ENCODE measurements around the gene PPP2R3A. TPM values are rescaled to one million over a fixed set of nuclear protein-coding genes. Genes with fewer than 3 reads are reported as not detected.
"Not testable (repeated sequence)": the region's sequence is repeated elsewhere in the genome, so short reads cannot be mapped to it uniquely, and the experiment has no call there.

The PPP2R3A gene
- total RNA-seq, 1 donor from 2014 or later: 37.9 TPM

- no peak for DNase-seq
These were observed 196.8 kb downstream of the PPP2R3A start for GRCh38 chr3:136162322-136162721.

GRCh38 chr3:136163607-136164006, 198.1 kb downstream of the PPP2R3A start:
- DNase-seq: not testable (repeated sequence)

GRCh38 chr3:136166507-136166906, 201.0 kb downstream of the PPP2R3A start:
- no peak for DNase-seq

GRCh38 chr3:136168236-136168635, 202.7 kb downstream of the PPP2R3A start:
- not testable (repeated sequence) for DNase-seq

- no peak for DNase-seq
These were observed 205.6 kb downstream of the PPP2R3A start for GRCh38 chr3:136171097-136171542.

GRCh38 chr3:136173939-136174490, 208.5 kb downstream of the PPP2R3A start:
- no peak for DNase-seq

GRCh38 chr3:136177876-136178275, 212.3 kb downstream of the PPP2R3A start:
- no peak for DNase-seq

GRCh38 chr3:136181741-136182140, 216.2 kb downstream of the PPP2R3A start:
- DNase-seq: no peak

- DNase-seq: no peak
These were observed 219.2 kb downstream of the PPP2R3A start for GRCh38 chr3:136184703-136185102.

- DNase-seq: no peak
These were observed 220.8 kb downstream of the PPP2R3A start for GRCh38 chr3:136186344-136186743.

GRCh38 chr3:136186846-136187245, 221.3 kb downstream of the PPP2R3A start:
- no peak for DNase-seq

- DNase-seq: no peak
These were observed 222.3 kb downstream of the PPP2R3A start for GRCh38 chr3:136187868-136188267.

GRCh38 chr3:136189043-136189442, 223.5 kb downstream of the PPP2R3A start:
- no peak for DNase-seq

GRCh38 chr3:136189859-136190617, 224.5 kb downstream of the PPP2R3A start:
- DNase-seq: no peak

- DNase-seq: not testable (repeated sequence)
These were observed 226.7 kb downstream of the PPP2R3A start for GRCh38 chr3:136192195-136192594.

- DNase-seq: no peak
These were observed 227.3 kb downstream of the PPP2R3A start for GRCh38 chr3:136192831-136193230.

- no peak for DNase-seq
These were observed 227.9 kb downstream of the PPP2R3A start for GRCh38 chr3:136193278-136194054.

GRCh38 chr3:136194409-136195257, 229.1 kb downstream of the PPP2R3A start:
- DNase-seq: no peak

GRCh38 chr3:136195258-136196063, 229.9 kb downstream of the PPP2R3A start:
- peak; percentile 81 for DNase-seq

- no peak for DNase-seq
These were observed 230.5 kb downstream of the PPP2R3A start, which contains the start of gene MSL2 for GRCh38 chr3:136196064-136196400. TSS of gene MSL2 (minus strand) at chr3:136196335. CDS start at chr3:136195113, 1,222 bp downstream.

Data from occipital lobe (tissue), 2 donors.